ENCODE results near the gene TIMELESS.
"Not testable (repeated sequence)": the region's sequence is repeated elsewhere in the genome, so short reads cannot be mapped to it uniquely, and the experiment has no call there.

TIMELESS gene

GRCh38 chr12:56468216-56469006 is 19.2 kb upstream of the TIMELESS start, which contains the start of gene SPRYD4:
Gene SPRYD4 (plus strand): TSS chr12:56468578. CDS start chr12:56468592, 14 bp downstream.
- DNase-seq (ENCODE audit: low read depth in 3 of 3, low spot score in 1 of 3): peak; percentile 81 to 89 (median 88)

- no peak for DNase-seq (ENCODE audit: low read depth in 3 of 3, low spot score in 1 of 3)
Measured at GRCh38 chr12:56462565-56462964, 13.3 kb upstream of the TIMELESS start.

DNA sequence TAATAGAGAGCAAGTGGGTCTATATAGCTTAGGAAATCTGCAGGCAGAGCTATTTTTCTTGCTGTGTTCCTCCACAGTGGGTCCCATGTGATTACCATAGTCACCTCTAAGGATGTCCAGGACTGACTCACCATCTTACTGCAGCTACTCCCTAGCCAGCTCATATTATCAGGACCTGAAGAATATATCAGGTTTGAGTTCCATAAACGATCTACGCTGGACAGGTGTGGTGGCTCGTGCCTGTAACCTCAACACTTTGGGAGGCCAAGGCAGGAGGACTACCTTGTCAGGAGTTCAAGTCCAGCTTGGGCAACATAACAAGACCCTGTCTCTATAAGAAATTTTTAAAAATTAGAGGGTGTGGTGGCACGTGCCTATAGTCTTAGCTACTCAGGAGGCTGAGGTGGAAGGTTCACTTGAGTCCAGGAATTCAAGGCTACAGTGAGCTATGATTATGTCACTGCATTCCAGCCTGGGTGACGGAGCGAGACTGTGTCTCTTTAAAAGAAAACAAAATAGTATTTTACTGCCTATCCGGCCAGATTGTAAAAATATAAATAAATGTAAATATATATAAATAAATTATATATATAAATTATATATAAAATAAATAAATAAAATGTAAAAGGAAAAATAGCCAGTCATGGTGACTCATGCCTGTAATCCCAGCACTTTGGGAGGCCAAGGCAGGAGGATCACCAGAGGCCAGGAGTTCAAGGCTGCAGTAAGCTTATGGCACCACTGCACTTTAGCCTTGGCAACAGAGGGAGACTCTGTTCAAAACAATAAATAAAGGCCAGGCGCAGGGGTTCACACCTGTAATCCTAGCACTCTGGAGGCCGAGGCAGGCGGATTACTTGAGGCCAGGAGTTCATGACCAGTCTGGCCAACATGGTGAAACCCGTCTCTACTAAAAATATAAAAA is 12.3 kb upstream of the TIMELESS start:
- DNase-seq (ENCODE audit: low read depth in 3 of 3, low spot score in 1 of 3): no peak

DNA sequence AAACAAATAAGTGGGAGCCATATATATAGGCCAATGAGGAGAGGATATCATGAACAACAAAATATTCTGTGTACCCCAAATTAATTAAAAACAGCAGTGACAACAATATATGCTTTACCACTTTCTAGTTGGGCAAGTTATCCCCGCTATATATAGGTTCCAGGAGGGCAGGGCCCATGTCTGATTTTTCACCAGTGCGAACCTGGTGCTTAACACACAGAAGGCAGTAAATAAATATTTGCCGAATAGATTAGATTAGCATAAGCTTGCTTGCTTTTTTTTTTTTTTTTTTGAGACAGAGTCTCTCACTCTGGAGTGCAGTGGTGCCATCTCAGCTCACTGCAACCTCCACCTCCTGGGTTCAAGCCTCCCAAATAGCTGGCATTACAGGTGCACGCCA is 8.6 kb upstream of the TIMELESS start:
- DNase-seq (ENCODE audit: low read depth in 3 of 3, low spot score in 1 of 3): no peak

DNA sequence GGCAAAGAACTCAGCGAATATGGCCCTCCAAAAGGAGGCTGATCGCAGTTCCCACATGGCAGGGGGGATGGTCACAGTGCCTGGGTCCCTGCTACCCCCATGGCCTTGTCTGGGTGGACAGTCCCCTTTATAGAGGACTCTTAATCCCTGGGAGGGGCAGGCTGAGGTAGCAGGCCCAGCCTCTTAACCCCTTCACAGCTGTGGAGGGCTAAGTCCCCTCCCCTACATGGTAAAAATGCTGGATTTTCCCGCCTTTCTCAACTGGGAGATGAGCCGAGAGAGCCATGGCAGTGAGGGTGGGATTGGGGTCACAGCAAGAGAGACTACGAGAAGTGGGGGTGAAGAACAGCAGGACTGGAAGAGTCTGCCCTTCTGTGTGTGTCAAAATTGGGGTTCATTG is 5.3 kb upstream of the TIMELESS start, which contains the start of gene MIP:
TSS of gene MIP (minus strand) at position 101 of the 400 bp plus-strand sequence. CDS start at position 57, 44 bp downstream.
- DNase-seq (ENCODE audit: low read depth in 3 of 3, low spot score in 1 of 3): no peak

- DNase-seq (ENCODE audit: low read depth in 3 of 3, low spot score in 1 of 3): no peak
Measured at GRCh38 chr12:56451147-56451546, 1.9 kb upstream of the TIMELESS start.

DNA sequence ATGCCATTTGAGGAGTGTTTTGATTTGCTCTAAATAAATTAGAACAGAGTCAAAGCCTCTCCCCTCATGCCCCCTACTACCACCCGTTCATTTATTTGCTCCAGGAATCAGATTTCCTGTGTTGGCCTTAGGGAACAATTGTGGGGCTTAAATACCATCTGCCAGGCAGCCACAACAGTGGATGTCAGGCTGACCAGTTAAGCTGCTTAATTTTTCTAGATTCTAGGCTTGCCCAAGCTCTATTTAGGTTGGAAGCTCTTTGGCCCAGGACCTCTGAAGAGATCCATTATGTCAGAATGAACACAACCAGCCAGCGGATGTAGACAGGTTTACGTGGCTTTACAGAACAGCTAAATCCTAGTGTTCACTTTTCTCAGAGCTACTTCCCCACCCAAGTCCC is 1.0 kb upstream of the TIMELESS start:
- no peak for DNase-seq (ENCODE audit: low read depth in 3 of 3, low spot score in 1 of 3)

- no peak for DNase-seq (ENCODE audit: low read depth in 3 of 3, low spot score in 1 of 3)
Measured at GRCh38 chr12:56449622-56449984, 377 bp upstream of the TIMELESS start.

DNA sequence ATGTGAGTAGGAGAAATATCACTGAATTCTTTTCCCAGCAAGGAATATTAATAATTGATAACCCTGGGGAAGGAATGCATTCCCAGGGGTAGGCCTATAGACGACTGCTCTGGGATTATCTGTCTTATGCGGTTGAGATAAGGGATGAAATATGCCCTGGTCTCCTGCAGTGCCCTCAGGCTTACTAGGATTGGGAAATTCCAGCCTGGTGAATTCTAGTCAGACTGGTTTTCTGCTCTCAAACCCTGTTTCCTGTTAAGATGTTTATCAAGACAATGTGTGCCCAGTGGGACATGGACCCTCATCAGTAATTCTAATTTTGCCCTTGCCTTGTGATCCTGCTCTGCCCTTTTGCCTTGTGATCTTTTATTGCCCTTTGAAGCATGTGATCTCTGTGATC is 6.0 kb downstream of the TIMELESS start:
- DNase-seq (ENCODE audit: low read depth in 3 of 3, low spot score in 1 of 3): not testable (repeated sequence)

DNA sequence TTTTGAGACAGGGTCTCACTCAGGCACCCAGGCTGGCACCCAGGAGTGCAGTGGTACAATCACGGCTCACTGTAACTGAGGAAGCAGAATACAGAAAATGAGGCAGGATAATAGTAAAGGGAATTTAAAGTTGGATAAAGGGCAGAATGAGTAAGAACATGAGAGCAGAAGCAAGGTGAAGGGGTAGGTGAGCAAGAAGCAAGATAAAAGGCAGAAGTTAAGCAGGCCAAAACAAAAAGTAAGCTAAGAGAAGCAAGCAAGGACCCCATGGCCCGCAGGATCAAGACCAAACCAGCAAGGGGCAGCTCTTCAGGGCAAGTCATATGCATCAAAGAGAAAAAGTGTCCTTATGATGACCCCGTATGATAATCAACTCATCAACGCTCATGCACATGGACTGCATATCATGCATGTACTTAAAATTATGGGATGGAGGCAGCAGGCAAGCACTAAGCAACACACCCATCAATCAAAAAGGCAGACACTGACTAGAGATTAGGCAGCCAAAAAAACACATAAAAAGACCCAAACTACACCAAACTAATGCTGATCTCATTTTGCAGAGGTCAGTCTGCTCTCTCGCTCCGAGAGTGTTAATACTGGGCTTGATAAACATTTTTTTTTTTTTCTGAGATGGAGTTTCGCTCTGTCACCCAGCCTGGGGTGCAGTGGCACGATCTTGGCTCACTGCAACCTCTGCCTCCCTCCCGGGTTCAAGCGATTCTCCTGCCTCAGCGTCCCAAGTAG is 11.6 kb downstream of the TIMELESS start:
- no peak for DNase-seq (ENCODE audit: low read depth in 3 of 3, low spot score in 1 of 3)

GRCh38 chr12:56434828-56435227 is 14.4 kb downstream of the TIMELESS start:
- DNase-seq (ENCODE audit: low read depth in 3 of 3, low spot score in 1 of 3): no peak

- no peak for DNase-seq (ENCODE audit: low read depth in 3 of 3, low spot score in 1 of 3)
Measured at GRCh38 chr12:56431850-56432249, 17.4 kb downstream of the TIMELESS start.

GRCh38 chr12:56431288-56431687 is 17.9 kb downstream of the TIMELESS start:
- no peak for DNase-seq (ENCODE audit: low read depth in 3 of 3, low spot score in 1 of 3)

DNA sequence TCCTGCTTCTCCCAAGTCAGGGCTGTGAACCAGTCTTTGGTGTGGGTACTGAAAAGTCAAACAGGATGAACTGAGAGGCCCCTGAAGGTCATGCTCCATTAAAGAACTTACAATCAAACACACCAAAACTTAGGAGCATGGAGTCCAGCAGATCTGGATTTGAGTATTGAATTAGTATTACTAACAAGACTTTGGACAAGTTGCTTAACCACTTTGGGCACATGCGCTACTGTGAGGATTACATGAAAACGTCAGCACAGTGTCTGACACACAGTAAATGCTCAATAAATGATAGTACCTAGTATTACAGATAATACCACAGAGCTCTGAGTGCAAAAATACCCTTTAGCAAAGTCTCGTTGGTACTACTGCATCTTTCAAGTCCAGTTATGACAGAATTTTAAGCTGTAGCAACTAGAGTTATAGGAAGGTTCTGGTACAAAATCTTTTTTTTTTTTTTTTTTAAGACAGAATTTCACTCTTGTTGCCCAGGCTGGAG is 23.2 kb downstream of the TIMELESS start:
- no peak for DNase-seq (ENCODE audit: low read depth in 3 of 3, low spot score in 1 of 3)

DNA sequence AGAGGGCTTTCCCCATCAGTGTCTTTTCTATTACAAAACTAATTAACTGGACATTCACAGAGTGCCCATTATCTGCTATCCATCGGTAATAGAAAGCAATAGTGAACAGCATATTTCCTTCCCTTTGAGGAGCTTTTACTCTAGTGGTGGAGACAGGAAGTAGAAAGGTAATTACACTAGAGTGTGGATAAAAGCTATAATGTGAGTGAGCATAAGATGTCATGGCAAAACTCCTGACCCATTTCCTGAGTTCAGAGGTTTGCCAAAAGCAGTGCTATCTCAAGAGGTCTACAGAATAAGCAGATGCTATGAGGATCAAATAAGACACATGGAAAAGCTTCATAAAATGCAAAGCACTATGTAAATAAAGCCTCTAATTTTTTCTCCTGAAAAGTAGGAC is 24.0 kb downstream of the TIMELESS start:
- no peak for DNase-seq (ENCODE audit: low read depth in 3 of 3, low spot score in 1 of 3)

DNA sequence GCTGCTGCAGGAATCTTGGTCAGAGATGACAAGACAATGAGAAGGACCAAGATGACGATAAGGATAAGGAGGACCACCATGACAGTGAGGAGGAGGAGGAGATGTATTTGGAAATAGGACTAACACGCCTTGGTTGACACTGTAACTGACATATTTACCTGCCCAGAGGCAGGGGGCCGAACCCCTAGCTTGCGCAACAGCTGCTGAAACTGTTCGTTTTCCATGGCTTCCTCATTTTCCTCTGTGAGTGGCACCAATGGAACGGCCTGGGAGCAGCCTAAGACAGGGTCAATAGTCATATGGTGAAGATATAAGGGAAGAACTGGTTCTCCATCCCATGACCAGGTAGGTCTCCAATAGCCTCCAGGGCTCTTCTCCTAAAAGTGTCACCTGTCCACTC is 28.8 kb downstream of the TIMELESS start:
- DNase-seq (ENCODE audit: low read depth in 3 of 3, low spot score in 1 of 3): no peak

GRCh38 chr12:56417739-56418138 is 31.5 kb downstream of the TIMELESS start:
- no peak for DNase-seq (ENCODE audit: low read depth in 3 of 3, low spot score in 1 of 3)

DNA sequence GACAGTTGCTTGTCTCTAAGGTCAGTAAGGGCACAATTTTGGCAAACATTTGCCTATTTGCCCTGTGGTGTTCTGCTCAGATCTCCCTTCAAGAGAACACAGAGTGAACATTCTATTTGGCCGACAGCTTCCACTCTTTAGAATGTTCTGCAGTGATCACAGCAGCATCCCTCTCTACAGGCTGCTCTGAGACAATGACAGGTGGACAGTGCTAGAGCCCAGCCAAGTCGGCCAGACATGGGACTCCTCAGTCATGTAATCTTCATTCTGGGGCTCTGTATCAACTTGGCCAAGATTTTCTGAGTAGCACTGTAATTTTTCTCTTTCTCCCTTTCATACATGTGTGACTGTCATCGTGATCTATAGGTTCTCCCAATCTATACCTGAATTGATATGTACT is 34.8 kb downstream of the TIMELESS start:
- DNase-seq (ENCODE audit: low read depth in 3 of 3, low spot score in 1 of 3): no peak

DNA sequence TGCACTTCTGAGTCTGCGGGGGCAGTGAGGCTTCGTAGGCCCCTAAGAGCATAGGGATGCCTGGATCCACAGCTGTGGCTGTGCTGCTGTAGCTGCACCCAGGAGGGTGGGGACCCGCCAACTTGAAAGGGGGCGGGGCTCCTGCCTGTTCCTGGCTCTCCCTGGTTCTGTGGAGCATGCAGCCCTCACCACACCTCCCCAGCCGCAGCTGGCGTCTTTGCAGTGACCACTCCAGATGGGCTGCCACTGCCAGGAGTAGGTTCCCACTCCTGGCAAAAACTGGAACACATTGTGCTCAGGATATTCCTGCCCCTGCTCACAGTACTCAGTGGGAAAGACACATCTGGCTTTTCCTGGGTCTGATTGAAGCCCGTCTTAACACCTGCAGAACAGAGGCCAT is 35.8 kb downstream of the TIMELESS start:
- DNase-seq (ENCODE audit: low read depth in 3 of 3, low spot score in 1 of 3): no peak

- no peak for DNase-seq (ENCODE audit: low read depth in 3 of 3, low spot score in 1 of 3)
Measured at GRCh38 chr12:56411781-56412639, 37.2 kb downstream of the TIMELESS start.
